ENCODE data around the gene KRT74. TPM values are rescaled to one million over a fixed set of nuclear protein-coding genes. Genes with fewer than 3 reads are reported as not detected.

KRT74 gene
- total and polyA plus RNA-seq, 2 of the 8 experiments (the other 6 are each of a cell fraction or from before 2014, with no cell fraction given) = not detected

- no peak overlapping the region for H3K14ac ChIP-seq (ENCODE audit: insufficient read length)
- TF ChIP-seq CBX8 (IDR thresholded peaks at IDR 0.05; ENCODE audit: borderline replicate concordance, low read depth, low read length) = no peak
- TF ChIP-seq SIX5 (IDR thresholded peaks at IDR 0.05; ENCODE audit: low read depth, low read length) = no peak
- peak; percentile 5 to 17 (median 9); a peak in 2 of 4 replicates for TF ChIP-seq CTCF (IDR thresholded peaks at IDR 0.05; ENCODE audit: control extremely low read depth in 1 of 3, insufficient read depth in 1 of 3, low read depth in 1 of 3, low read length in 3 of 3)
- H2BK15ac ChIP-seq (ENCODE audit: low read length) = no peak overlapping the region
- H3K18ac ChIP-seq (ENCODE audit: extremely low read depth, low read length) = no peak overlapping the region
- H2BK20ac ChIP-seq (ENCODE audit: low read length) = no peak overlapping the region
- H3K9ac ChIP-seq (replicated peaks in 1 of 4; ENCODE audit: extremely low read depth in 1 of 4, low read depth in 3 of 4, low read length in 3 of 4) = no peak overlapping the region
- H3K4me3 ChIP-seq (ENCODE audit: extremely low read depth in 1 of 4, insufficient read depth in 2 of 4, low read depth in 3 of 4, low read length in 4 of 4) = no peak overlapping the region
- H3K56ac ChIP-seq (replicated peaks; ENCODE audit: insufficient read length, low read depth, low read length) = no peak overlapping the region
- no peak overlapping the region for H2BK12ac ChIP-seq (ENCODE audit: low read depth, low read length)
- H3K27ac ChIP-seq (ENCODE audit: low read depth, low read length) = no peak overlapping the region
- H2BK120ac ChIP-seq (replicated peaks; ENCODE audit: low read depth, low read length) = no peak overlapping the region
- no peaks in the 10 kb centered on the region for H4K20me1 ChIP-seq (replicated peaks in 1 of 2; ENCODE audit: control insufficient read depth in 1 of 2, insufficient read depth in 2 of 2, low read length in 2 of 2)
- no peaks in the 10 kb centered on the region; a peak in 2 of 7 replicates for H3K4me1 ChIP-seq (replicated peaks in 1 of 4; ENCODE audit: control insufficient read depth in 3 of 4, insufficient read depth in 4 of 4, low read length in 3 of 4)
- POLR2A ChIA-PET (ENCODE audit: partially characterized antibody) = no interaction called here
- H3K36me3 ChIP-seq (ENCODE audit: control insufficient read depth in 2 of 4, insufficient read depth in 4 of 4, low read length in 3 of 4) = no peaks in the 10 kb centered on the region
- H3K9me3 ChIP-seq (ENCODE audit: insufficient read depth in 2 of 2, low read depth in 1 of 2, low read length in 1 of 2) = no peaks in the 10 kb centered on the region
- no peak overlapping the region for H3K4ac ChIP-seq (replicated peaks; ENCODE audit: insufficient read length, low read depth, low read length)
- no peak overlapping the region for H3K23ac ChIP-seq (ENCODE audit: insufficient read length)
- H3K4me2 ChIP-seq (ENCODE audit: insufficient read depth in 1 of 2, low read depth in 2 of 2, low read length in 2 of 2) = no peak overlapping the region
- no peaks in the 10 kb centered on the region for H3K27me3 ChIP-seq (replicated peaks in 1 of 4; ENCODE audit: control insufficient read depth in 3 of 4, extremely low read depth in 1 of 4, insufficient read depth in 3 of 4, low read length in 3 of 4)
- CTCF ChIA-PET (ENCODE audit: partially characterized antibody) = interaction anchor here (0.7 to 4.8 kb wide), 27 partner anchors 7 to 390 kb away, joined by 3 to 47 read pairs (median 5); partner anchors contain the start of genes KRT5 and KRT71
- H3K23me2 ChIP-seq (ENCODE audit: low read depth, low read length) = no peaks in the 10 kb centered on the region
- H2BK5ac ChIP-seq (ENCODE audit: low read depth, low read length) = no peak overlapping the region
- WGBS, 2 experiments (ENCODE audit: extremely low coverage in 1 of 2, insufficient coverage in 1 of 2, insufficient read length in 1 of 2, insufficient replicate concordance in 2 of 2, low coverage in 1 of 2, low lambda C conversion rate in 2 of 2, missing lambda C conversion rate in 1 of 2) = 88% methylated on average over 15 of the region's 15 CpGs; no CpG with 5 or more reads in 1 of the 2 experiments
- H4K5ac ChIP-seq (ENCODE audit: insufficient read length, low read depth, low read length) = no peak overlapping the region
- H2AK5ac ChIP-seq (ENCODE audit: low read depth, low read length) = no peak overlapping the region
- no peak overlapping the region for H4K91ac ChIP-seq (replicated peaks; ENCODE audit: insufficient read length, low read length)
- DNase-seq (ENCODE audit: low read depth in 1 of 2, low spot score in 2 of 2) (peak in 1 of 2 experiments; percentile 50), FAIRE-seq (no peak)
- H4K8ac ChIP-seq (ENCODE audit: extremely low read depth, insufficient read depth, low read length) = no peak overlapping the region
- H3K79me2 ChIP-seq (ENCODE audit: control insufficient read depth in 1 of 2, insufficient read depth in 2 of 2, low read length in 2 of 2) = no peaks in the 10 kb centered on the region
- no peaks in the 10 kb centered on the region for H3K79me1 ChIP-seq (ENCODE audit: low read depth, low read length)
- no peak overlapping the region for H2AFZ ChIP-seq (ENCODE audit: low read length)
These were observed 27.5 kb downstream of the KRT74 start for GRCh38 chr12:52546126-52546525.
